COR-L47 (cell line): ENCODE measurements around the gene P2RY1.
"Not testable (repeated sequence)": the region's sequence is repeated elsewhere in the genome, so short reads cannot be mapped to it uniquely, and the experiment has no call there.

ENCODE experiments used
- DNase-seq: peaks from one replicate; lab custom pipeline; 2025; lab: John Stamatoyannopoulos, UW

P2RY1 gene

GRCh38 chr3:152839511-152839910 lies 4.6 kb downstream of the P2RY1 start:
- no peak for DNase-seq

GRCh38 chr3:152841131-152841530 lies 6.2 kb downstream of the P2RY1 start:
- DNase-seq = no peak

GRCh38 chr3:152842413-152842812 lies 7.5 kb downstream of the P2RY1 start:
- no peak for DNase-seq

- DNase-seq = no peak
Observed at GRCh38 chr3:152843955-152844354, 9.0 kb downstream of the P2RY1 start.

GRCh38 chr3:152846572-152847202 lies 11.8 kb downstream of the P2RY1 start:
- DNase-seq = not testable (repeated sequence)

- not testable (repeated sequence) for DNase-seq
Observed at GRCh38 chr3:152847599-152847998, 12.7 kb downstream of the P2RY1 start.

- no peak for DNase-seq
Observed at GRCh38 chr3:152849996-152850578, 15.2 kb downstream of the P2RY1 start.

- no peak for DNase-seq
Observed at GRCh38 chr3:152853196-152853595, 18.3 kb downstream of the P2RY1 start.

- no peak for DNase-seq
Observed at GRCh38 chr3:152857082-152857481, 22.2 kb downstream of the P2RY1 start.

- no peak for DNase-seq
Observed at GRCh38 chr3:152858170-152858800, 23.4 kb downstream of the P2RY1 start.

- no peak for DNase-seq
Observed at GRCh38 chr3:152860736-152861135, 25.8 kb downstream of the P2RY1 start.

GRCh38 chr3:152865668-152866245 lies 30.8 kb downstream of the P2RY1 start:
- DNase-seq = no peak

- DNase-seq = no peak
Observed at GRCh38 chr3:152870027-152870426, 35.1 kb downstream of the P2RY1 start.

- not testable (repeated sequence) for DNase-seq
Observed at GRCh38 chr3:152873314-152873713, 38.4 kb downstream of the P2RY1 start.

GRCh38 chr3:152874896-152875749 lies 40.2 kb downstream of the P2RY1 start:
- no peak for DNase-seq

- DNase-seq = no peak
Observed at GRCh38 chr3:152879130-152879789, 44.3 kb downstream of the P2RY1 start.

GRCh38 chr3:152879790-152880174 lies 44.9 kb downstream of the P2RY1 start:
- DNase-seq = no peak

GRCh38 chr3:152885076-152885475 lies 50.1 kb downstream of the P2RY1 start:
- no peak for DNase-seq
